Neuronal stem cell (in vitro differentiated cells): ENCODE measurements around the gene ACTR3C.

Experiments
- DNase-seq: peaks from one replicate; pipeline ENCODE4 v3.0.0-alpha.2; 2013; ENCODE audit warnings: low spot score
- H2AFZ ChIP-seq: one replicate; pipeline ENCODE4 v1.6.1; 2013; ENCODE audit warnings: mild to moderate bottlenecking, low read length, inconsistent platforms
- H2AK5ac ChIP-seq: 2 replicates; pipeline ENCODE4 v1.6.1; 2013; ENCODE audit warnings: low read depth, mild to moderate bottlenecking, inconsistent platforms, low read length, moderate library complexity, mixed read lengths
- H2BK120ac ChIP-seq: 2 replicates; pipeline ENCODE4 v1.6.1; 2013; ENCODE audit warnings: low read depth, mild to moderate bottlenecking, inconsistent platforms, low read length, moderate library complexity, mixed read lengths
- H2BK12ac ChIP-seq: one replicate; pipeline ENCODE4 v1.6.1; 2013; ENCODE audit warnings: low read length, inconsistent platforms
- H2BK15ac ChIP-seq: 2 replicates; pipeline ENCODE4 v1.6.1; 2013; ENCODE audit warnings: mild to moderate bottlenecking, low read length, inconsistent platforms, mixed read lengths
- H2BK5ac ChIP-seq: one replicate; pipeline ENCODE4 v1.6.1; 2013; ENCODE audit warnings: inconsistent platforms, mild to moderate bottlenecking, low read length, moderate library complexity
- H3K14ac ChIP-seq: one replicate; pipeline ENCODE4 v1.6.1; 2013; ENCODE audit warnings: low read length, inconsistent platforms
- H3K18ac ChIP-seq: 2 replicates; pipeline ENCODE4 v1.6.1; 2013; ENCODE audit warnings: low read length, inconsistent platforms
- H3K23ac ChIP-seq: 2 replicates; pipeline ENCODE4 v1.6.1; 2013; ENCODE audit warnings: low read depth, mild to moderate bottlenecking, mixed read lengths, low read length, inconsistent platforms; ENCODE audit not compliant: poor library complexity
- H3K27ac ChIP-seq: replicated peaks from 3 replicates; pipeline ENCODE4 v1.5.1; 2013; ENCODE audit warnings: low read length, inconsistent platforms
- H3K27me3 ChIP-seq, 3 experiments: 2 replicates each; pipeline ENCODE4 v1.6.1; 2013; ENCODE audit warnings: low read length in 3 of 3, mild to moderate bottlenecking in 2 of 3, inconsistent platforms in 1 of 3, low read depth in 1 of 3, mixed read lengths in 1 of 3, moderate library complexity in 1 of 3; ENCODE audit not compliant: control insufficient read depth in 3 of 3, insufficient read depth in 3 of 3
- H3K36me3 ChIP-seq, 2 donors: replicated peaks in 1 of 2; 2 replicates each; pipeline ENCODE4 v1.6.1; 2013; ENCODE audit warnings: low read length in 2 of 2; ENCODE audit not compliant: control insufficient read depth in 2 of 2, insufficient read depth in 2 of 2
- H3K4ac ChIP-seq: 2 replicates; pipeline ENCODE4 v1.6.1; 2013; ENCODE audit warnings: inconsistent platforms, mild to moderate bottlenecking, low read length, moderate library complexity
- H3K4me1 ChIP-seq, 2 donors: 1 replicate in 1 of 2; 2 replicates in 1 of 2; pipeline ENCODE4 v1.6.1; 2013; ENCODE audit warnings: low read length in 2 of 2, low read depth in 1 of 2; ENCODE audit not compliant: control insufficient read depth in 2 of 2, insufficient read depth in 1 of 2
- H3K4me2 ChIP-seq: one replicate; pipeline ENCODE4 v1.6.1; 2013; ENCODE audit warnings: mild to moderate bottlenecking, low read length, inconsistent platforms; ENCODE audit not compliant: insufficient read depth, poor library complexity, severe bottlenecking
- H3K4me3 ChIP-seq, 2 donors: 2 replicates each; pipeline ENCODE4 v1.5.1; 2013; ENCODE audit warnings: low read length in 2 of 2, mild to moderate bottlenecking in 2 of 2, inconsistent platforms in 1 of 2, moderate library complexity in 1 of 2
- H3K79me1 ChIP-seq: one replicate; pipeline ENCODE4 v1.6.1; 2013; ENCODE audit warnings: low read depth, mild to moderate bottlenecking, inconsistent platforms, low read length, moderate library complexity
- H3K9ac ChIP-seq: one replicate; pipeline ENCODE4 v1.6.1; 2013; ENCODE audit warnings: mild to moderate bottlenecking, low read depth, low read length, inconsistent platforms; ENCODE audit not compliant: poor library complexity
- H3K9me3 ChIP-seq, 2 donors: replicated peaks in 1 of 2; 2 replicates each; pipeline versions ENCODE3 to v1.6.1; 2013; ENCODE audit warnings: low read length in 2 of 2, mild to moderate bottlenecking in 2 of 2, inconsistent platforms in 1 of 2, low read depth in 1 of 2, mixed read lengths in 1 of 2, moderate library complexity in 1 of 2; ENCODE audit not compliant: control insufficient read depth in 2 of 2, insufficient read depth in 1 of 2
- H4K8ac ChIP-seq: one replicate; pipeline ENCODE4 v1.6.1; 2013; ENCODE audit warnings: low read depth, mild to moderate bottlenecking, inconsistent platforms, low read length, moderate library complexity
- H4K91ac ChIP-seq: one replicate; pipeline ENCODE4 v1.6.1; 2013; ENCODE audit warnings: low read length, low read depth, mild to moderate bottlenecking, inconsistent platforms; ENCODE audit not compliant: poor library complexity
- WGBS, 2 donors: extraction: QIAGEN DNeasy Blood & Tissue Kit; methylation state at CpG; one replicate each; pipeline ENCODE4 v1.1.7; 2013; ENCODE audit warnings: missing lambda C conversion rate in 2 of 2, mixed read lengths in 1 of 2; ENCODE audit not compliant: insufficient read length in 2 of 2, insufficient replicate concordance in 1 of 2; ENCODE audit errors: extremely low coverage in 2 of 2; 5-methylcytosine and 5-hydroxymethylcytosine counted together

Gene ACTR3C

DNA sequence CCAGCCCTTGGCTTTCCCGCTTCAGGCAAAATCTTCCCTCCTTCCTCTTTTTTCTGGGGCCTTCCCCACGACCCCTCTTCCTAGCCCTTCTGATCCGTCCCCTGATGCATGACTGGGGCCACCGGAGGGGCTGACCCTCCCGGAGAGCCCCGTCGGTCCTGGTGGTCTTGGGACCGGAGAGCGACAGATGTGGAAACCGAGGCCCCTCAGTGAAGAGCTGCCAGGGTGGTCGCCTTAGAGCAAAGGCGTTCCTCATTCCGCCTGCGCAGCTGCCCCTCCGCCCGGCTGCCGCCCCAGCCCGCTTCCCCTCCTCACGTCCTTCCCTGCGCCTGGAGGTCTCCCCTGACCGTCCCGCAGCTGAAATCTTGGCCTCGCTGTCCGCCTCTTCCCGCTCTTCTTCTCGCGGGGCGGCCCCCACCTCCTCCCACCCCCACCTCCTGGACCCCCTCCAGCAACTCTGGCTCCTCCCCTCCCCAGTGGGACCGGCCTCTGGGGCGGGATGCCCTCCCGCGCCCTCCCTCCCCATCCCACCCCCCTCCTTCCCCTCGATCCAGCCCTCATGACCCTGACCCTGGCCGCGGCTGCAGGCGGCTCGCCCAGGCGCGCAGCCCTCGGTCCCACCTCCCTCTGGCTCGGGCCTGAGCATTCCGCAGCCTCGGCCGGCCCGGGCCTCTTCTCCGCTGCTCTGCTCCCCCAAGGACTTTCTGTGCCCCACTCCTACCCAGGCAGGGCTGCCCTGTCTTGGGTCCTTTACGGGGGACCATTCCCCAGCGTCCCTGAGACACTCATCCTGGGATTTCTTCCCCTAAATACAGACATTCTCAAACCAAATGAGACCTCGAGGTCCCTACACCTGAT lies 18.1 kb upstream of the ACTR3C start, which contains the start of gene RARRES2:
TSS of gene RARRES2 (minus strand) at position 367 of the 858 bp plus-strand sequence. CDS start 1,020 bp downstream, outside the sequence.
- H3K14ac ChIP-seq: no peak within 1 kb of the TSS
- peak within 1 kb of the TSS; percentile 75 for H3K4me2 ChIP-seq
- no peak within 1 kb of the TSS for H2BK120ac ChIP-seq
- H4K8ac ChIP-seq: no peak within 1 kb of the TSS
- no CpG with 5 or more reads among the region's 49 CpGs for WGBS, 2 donors
- peak within 1 kb of the TSS; percentile 36 for H2AK5ac ChIP-seq
- no peak within 1 kb of the TSS for H4K91ac ChIP-seq
- peak within 1 kb of the TSS; percentile 89 for H3K18ac ChIP-seq
- H3K27me3 ChIP-seq: peaks cover 13 to 49% (median 37%) of the 10 kb centered on the region in 3 experiments
- H3K9me3 ChIP-seq: peaks cover 3 to 5% of the 10 kb centered on the region in 2 donors
- peak within 1 kb of the TSS; percentile 77 for H2BK15ac ChIP-seq
- H2AFZ ChIP-seq: peak within 1 kb of the TSS; percentile 86
- peak within 1 kb of the TSS; percentile 43 to 70 for H3K4me3 ChIP-seq
- H3K79me1 ChIP-seq: no peaks in the 10 kb centered on the region
- H3K4me1 ChIP-seq: peaks cover 10% of the 10 kb centered on the region in 2 donors
- no peak within 1 kb of the TSS for H3K27ac ChIP-seq
- peak within 1 kb of the TSS; percentile 30 for H3K9ac ChIP-seq
- H3K36me3 ChIP-seq: no peaks in the 10 kb centered on the region
- no peak within 1 kb of the TSS for H3K4ac ChIP-seq
- peak within 1 kb of the TSS; percentile 43 for H2BK5ac ChIP-seq
- no peak for DNase-seq
- H2BK12ac ChIP-seq: no peak within 1 kb of the TSS
- H3K23ac ChIP-seq: peak within 1 kb of the TSS; percentile 61

DNA sequence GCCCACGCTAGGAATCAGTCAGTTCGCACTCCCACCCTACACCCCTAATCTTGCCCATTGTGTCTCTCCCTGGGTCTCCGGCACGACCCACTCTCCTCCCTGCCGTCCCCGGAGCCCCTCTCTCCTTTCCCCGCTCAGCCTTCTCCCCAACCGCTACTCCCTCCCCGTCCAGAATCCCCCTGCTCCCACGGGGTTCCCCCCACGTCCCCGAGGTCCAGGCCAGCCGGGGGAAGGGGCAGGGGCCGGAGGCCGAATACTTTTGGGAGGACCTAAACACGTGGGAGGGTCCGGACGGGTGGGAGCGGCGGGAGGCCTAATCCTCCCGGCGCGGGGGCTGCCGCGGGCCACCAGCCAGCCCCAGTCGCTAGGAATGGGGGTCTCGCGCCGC lies 17.5 kb upstream of the ACTR3C start:
- H2BK5ac ChIP-seq: no peak overlapping the region
- peaks cover 13 to 49% (median 34%) of the 10 kb centered on the region in 3 experiments for H3K27me3 ChIP-seq
- H3K4me2 ChIP-seq: peak overlapping the region; percentile 75
- H2AK5ac ChIP-seq: peak overlapping the region; percentile 36
- peak overlapping the region; percentile 43 to 70 for H3K4me3 ChIP-seq
- peak overlapping the region; percentile 61 for H3K23ac ChIP-seq
- peaks cover 10% of the 10 kb centered on the region in 2 donors for H3K4me1 ChIP-seq
- no peak overlapping the region for H2BK120ac ChIP-seq
- no peak overlapping the region for H4K91ac ChIP-seq
- no CpG with 5 or more reads among the region's 29 CpGs for WGBS, 2 donors
- no peak overlapping the region for H3K4ac ChIP-seq
- H3K9ac ChIP-seq: peak overlapping the region; percentile 30
- H3K14ac ChIP-seq: no peak overlapping the region
- no peak for DNase-seq
- no peaks in the 10 kb centered on the region for H3K36me3 ChIP-seq
- peak overlapping the region; percentile 77 for H2BK15ac ChIP-seq
- no peak overlapping the region for H2BK12ac ChIP-seq
- H3K27ac ChIP-seq: no peak overlapping the region
- peaks cover 3 to 5% of the 10 kb centered on the region in 2 donors for H3K9me3 ChIP-seq
- H4K8ac ChIP-seq: no peak overlapping the region
- H3K79me1 ChIP-seq: no peaks in the 10 kb centered on the region
- H3K18ac ChIP-seq: peak overlapping the region; percentile 89
- peak overlapping the region; percentile 81 for H2AFZ ChIP-seq

DNA sequence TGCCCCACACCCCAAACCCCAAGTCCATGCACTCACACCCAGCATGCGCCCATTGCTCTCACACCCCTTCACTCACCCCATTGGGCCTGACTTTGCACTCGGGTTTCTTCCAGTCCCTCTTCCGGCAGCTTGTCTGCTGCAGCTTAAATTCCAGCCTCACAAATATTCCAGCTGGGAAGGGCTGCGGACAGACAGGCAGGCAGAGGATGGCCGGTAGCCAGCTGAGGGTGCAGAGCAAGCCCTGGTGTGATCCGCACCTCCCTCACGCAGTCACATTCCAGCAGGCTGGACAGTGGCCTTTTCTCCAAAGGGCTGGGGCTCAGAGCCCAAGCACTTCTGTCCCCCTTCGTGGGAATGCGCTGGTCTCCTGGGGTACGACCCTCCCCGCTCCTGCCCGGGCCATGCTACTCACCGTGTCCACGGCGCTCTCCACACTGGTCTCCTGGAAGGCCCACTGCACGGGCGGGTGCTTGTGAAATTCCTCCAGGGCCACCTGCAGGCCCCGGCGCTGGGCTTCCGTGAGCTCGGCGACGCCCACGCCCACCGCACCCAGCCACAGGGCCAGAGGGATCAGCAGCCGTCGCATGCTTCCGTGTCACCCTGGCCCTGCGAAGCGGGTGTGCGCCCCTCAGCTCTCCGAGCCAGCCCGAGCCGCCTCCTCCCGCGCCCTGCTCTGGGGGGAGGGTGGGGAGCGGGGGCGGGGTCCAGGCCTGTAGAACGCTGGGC lies 16.8 kb upstream of the ACTR3C start:
- Histone ChIP-seq H3K36me3 (no peaks in the 10 kb centered on the region), H3K27me3 (peaks cover 13 to 49% (median 34%) of the 10 kb centered on the region in 3 experiments), H3K4ac (no peak overlapping the region), H4K91ac (no peak overlapping the region), H3K4me2 (peak overlapping the region; percentile 75), H3K79me1 (no peaks in the 10 kb centered on the region), H3K14ac (peak overlapping the region; percentile 63), H2BK15ac (peak overlapping the region; percentile 30), H3K27ac (no peak overlapping the region), H2BK12ac (no peak overlapping the region), H2AFZ (no peak overlapping the region), H2BK5ac (peak overlapping the region; percentile 43), H3K9ac (peak overlapping the region; percentile 64), H3K18ac (peak overlapping the region; percentile 50), H3K4me3 (peak overlapping the region in 1 of 2 donors; percentile 45), H4K8ac (no peak overlapping the region), H3K4me1 (peaks cover 10% of the 10 kb centered on the region in 2 donors), H2BK120ac (no peak overlapping the region), H3K23ac (peak overlapping the region; percentile 44), H3K9me3 (peaks cover 3 to 5% of the 10 kb centered on the region in 2 donors), H2AK5ac (peak overlapping the region; percentile 53)
- WGBS, 2 donors: no CpG with 5 or more reads among the region's 39 CpGs
- DNase-seq: no peak
